ENCODE measurements around the gene OPRM1. TPM values are rescaled to one million over a fixed set of nuclear protein-coding genes. Genes with fewer than 3 reads are reported as not detected.

OPRM1 gene
- total RNA-seq (10 to 100 TPM in 1 of 2 donors, 1 to 10 TPM in 1; 2.8 to 20.9 TPM), polyA plus RNA-seq (ENCODE audit: insufficient read length in 2 of 2) (1 to 10 TPM; 2.5 TPM)
- long read RNA-seq, donor 1: 0 reads
- long read RNA-seq, donor 2: 0 reads
- long read RNA-seq, donor 3, partial matches to known transcripts: 0 of 2 reads
- long read RNA-seq, donor 3, other reads (novel, unspliced or antisense): 0 of 2 reads
- long read RNA-seq, donor 4: 0 reads

DNA sequence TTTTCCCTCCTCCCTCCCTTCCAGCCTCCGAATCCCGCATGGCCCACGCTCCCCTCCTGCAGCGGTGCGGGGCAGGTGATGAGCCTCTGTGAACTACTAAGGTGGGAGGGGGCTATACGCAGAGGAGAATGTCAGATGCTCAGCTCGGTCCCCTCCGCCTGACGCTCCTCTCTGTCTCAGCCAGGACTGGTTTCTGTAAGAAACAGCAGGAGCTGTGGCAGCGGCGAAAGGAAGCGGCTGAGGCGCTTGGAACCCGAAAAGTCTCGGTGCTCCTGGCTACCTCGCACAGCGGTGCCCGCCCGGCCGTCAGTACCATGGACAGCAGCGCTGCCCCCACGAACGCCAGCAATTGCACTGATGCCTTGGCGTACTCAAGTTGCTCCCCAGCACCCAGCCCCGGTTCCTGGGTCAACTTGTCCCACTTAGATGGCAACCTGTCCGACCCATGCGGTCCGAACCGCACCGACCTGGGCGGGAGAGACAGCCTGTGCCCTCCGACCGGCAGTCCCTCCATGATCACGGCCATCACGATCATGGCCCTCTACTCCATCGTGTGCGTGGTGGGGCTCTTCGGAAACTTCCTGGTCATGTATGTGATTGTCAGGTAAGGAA is at the start of gene OPRM1:
Gene OPRM1 (plus strand): TSS at position 10 of the 612 bp plus-strand sequence. CDS start 305 bp downstream, at position 315.
- peak in 4 of 6 donors; percentile 33 to 82 (median 56) for DNase-seq (ENCODE audit: low read depth in 4 of 6, low spot score in 6 of 6)
- Histone ChIP-seq H3K4me1 (ENCODE audit: control insufficient read depth, insufficient read depth, low read length) (peaks cover 7% of the 10 kb centered on the region), H3K27ac (ENCODE audit: low read depth, low read length) (no peak within 1 kb of the TSS), H3K27me3 (ENCODE audit: control insufficient read depth, insufficient read depth, low read length) (peaks cover 3% of the 10 kb centered on the region), H3K4me3 (ENCODE audit: low read depth, low read length) (peak within 1 kb of the TSS; percentile 35), H3K36me3 (ENCODE audit: control insufficient read depth, insufficient read depth, low read length) (no peaks in the 10 kb centered on the region), H3K9me3 (ENCODE audit: control insufficient read depth, insufficient read depth, low read length) (no peaks in the 10 kb centered on the region)
- 2% methylated on average over 38 of the region's 38 CpGs for WGBS (ENCODE audit: insufficient coverage)

GRCh38 chr6:153989989-153990388 is 49.1 kb upstream of the OPRM1 start:
- H3K36me3 ChIP-seq (ENCODE audit: control insufficient read depth, insufficient read depth, low read length): no peaks in the 10 kb centered on the region
- H3K27me3 ChIP-seq (ENCODE audit: control insufficient read depth, insufficient read depth, low read length): no peaks in the 10 kb centered on the region
- WGBS (ENCODE audit: insufficient coverage): 100% methylated on average over 1 of the region's 1 CpG
- no peaks in the 10 kb centered on the region for H3K4me1 ChIP-seq (ENCODE audit: control insufficient read depth, insufficient read depth, low read length)
- H3K4me3 ChIP-seq (ENCODE audit: low read depth, low read length): no peak overlapping the region
- H3K27ac ChIP-seq (ENCODE audit: low read depth, low read length): no peak overlapping the region
- DNase-seq (ENCODE audit: low read depth in 4 of 6, low spot score in 6 of 6): no peak
- no peaks in the 10 kb centered on the region for H3K9me3 ChIP-seq (ENCODE audit: control insufficient read depth, insufficient read depth, low read length)

DNA sequence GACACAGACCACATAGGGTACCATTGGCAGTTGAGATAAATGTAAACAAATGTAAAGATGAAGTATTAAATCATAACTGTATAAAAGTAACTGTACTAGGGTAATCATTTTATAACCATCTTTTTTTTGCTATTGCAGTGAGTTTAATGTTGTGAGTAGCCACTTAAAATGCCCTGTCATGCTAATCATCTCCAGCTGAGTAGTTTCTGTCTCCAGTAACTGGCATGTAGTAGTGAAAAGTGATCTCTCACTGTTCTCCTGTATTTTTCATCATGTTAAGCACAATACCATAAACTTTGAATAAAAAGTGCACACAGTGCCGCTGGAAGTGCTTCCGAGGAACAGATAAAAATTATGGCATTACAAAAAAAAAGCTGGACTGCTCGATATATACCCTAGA is 45.0 kb upstream of the OPRM1 start:
- H3K4me1 ChIP-seq (ENCODE audit: control insufficient read depth, insufficient read depth, low read length): no peaks in the 10 kb centered on the region
- H3K9me3 ChIP-seq (ENCODE audit: control insufficient read depth, insufficient read depth, low read length): no peaks in the 10 kb centered on the region
- H3K27ac ChIP-seq (ENCODE audit: low read depth, low read length): no peak overlapping the region
- H3K36me3 ChIP-seq (ENCODE audit: control insufficient read depth, insufficient read depth, low read length): no peaks in the 10 kb centered on the region
- no peaks in the 10 kb centered on the region for H3K27me3 ChIP-seq (ENCODE audit: control insufficient read depth, insufficient read depth, low read length)
- no peak overlapping the region for H3K4me3 ChIP-seq (ENCODE audit: low read depth, low read length)
- WGBS (ENCODE audit: insufficient coverage): 67% methylated on average over 1 of the region's 3 CpGs
- DNase-seq (ENCODE audit: low read depth in 4 of 6, low spot score in 6 of 6): no peak

DNA sequence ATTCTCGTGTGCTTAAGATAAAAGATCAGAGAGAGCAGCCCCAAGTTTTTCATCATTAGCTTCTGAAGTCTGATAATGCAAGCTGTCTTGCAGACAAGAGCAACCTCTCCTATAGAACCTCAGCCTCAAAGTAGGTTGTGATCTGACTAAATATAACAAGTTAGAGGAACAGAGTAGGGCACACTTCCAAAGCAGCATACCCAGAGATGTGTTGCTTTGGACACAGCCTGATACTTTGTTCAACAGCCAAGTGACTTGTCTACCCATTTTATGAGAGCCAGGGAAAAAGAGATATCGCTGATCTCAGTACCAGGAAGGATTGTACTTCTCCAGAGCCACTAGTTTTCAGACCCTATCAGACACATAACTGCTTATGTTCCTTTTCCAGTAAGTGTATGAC is 44.2 kb upstream of the OPRM1 start:
- Histone ChIP-seq H3K4me1 (ENCODE audit: control insufficient read depth, insufficient read depth, low read length) (no peaks in the 10 kb centered on the region), H3K4me3 (ENCODE audit: low read depth, low read length) (no peak overlapping the region), H3K27me3 (ENCODE audit: control insufficient read depth, insufficient read depth, low read length) (no peaks in the 10 kb centered on the region), H3K9me3 (ENCODE audit: control insufficient read depth, insufficient read depth, low read length) (no peaks in the 10 kb centered on the region), H3K27ac (ENCODE audit: low read depth, low read length) (no peak overlapping the region), H3K36me3 (ENCODE audit: control insufficient read depth, insufficient read depth, low read length) (no peaks in the 10 kb centered on the region)
- WGBS (ENCODE audit: insufficient coverage): no CpG with 5 or more reads among the region's 2 CpGs
- DNase-seq (ENCODE audit: low read depth in 4 of 6, low spot score in 6 of 6): peak in 1 of 6 donors; percentile 18

GRCh38 chr6:153997221-153997620 is 41.8 kb upstream of the OPRM1 start:
- no peaks in the 10 kb centered on the region for H3K4me1 ChIP-seq (ENCODE audit: control insufficient read depth, insufficient read depth, low read length)
- WGBS (ENCODE audit: insufficient coverage): 82% methylated on average over 1 of the region's 3 CpGs
- no peaks in the 10 kb centered on the region for H3K27me3 ChIP-seq (ENCODE audit: control insufficient read depth, insufficient read depth, low read length)
- H3K27ac ChIP-seq (ENCODE audit: low read depth, low read length): no peak overlapping the region
- no peaks in the 10 kb centered on the region for H3K9me3 ChIP-seq (ENCODE audit: control insufficient read depth, insufficient read depth, low read length)
- no peaks in the 10 kb centered on the region for H3K36me3 ChIP-seq (ENCODE audit: control insufficient read depth, insufficient read depth, low read length)
- H3K4me3 ChIP-seq (ENCODE audit: low read depth, low read length): no peak overlapping the region
- no peak for DNase-seq (ENCODE audit: low read depth in 4 of 6, low spot score in 6 of 6)

DNA sequence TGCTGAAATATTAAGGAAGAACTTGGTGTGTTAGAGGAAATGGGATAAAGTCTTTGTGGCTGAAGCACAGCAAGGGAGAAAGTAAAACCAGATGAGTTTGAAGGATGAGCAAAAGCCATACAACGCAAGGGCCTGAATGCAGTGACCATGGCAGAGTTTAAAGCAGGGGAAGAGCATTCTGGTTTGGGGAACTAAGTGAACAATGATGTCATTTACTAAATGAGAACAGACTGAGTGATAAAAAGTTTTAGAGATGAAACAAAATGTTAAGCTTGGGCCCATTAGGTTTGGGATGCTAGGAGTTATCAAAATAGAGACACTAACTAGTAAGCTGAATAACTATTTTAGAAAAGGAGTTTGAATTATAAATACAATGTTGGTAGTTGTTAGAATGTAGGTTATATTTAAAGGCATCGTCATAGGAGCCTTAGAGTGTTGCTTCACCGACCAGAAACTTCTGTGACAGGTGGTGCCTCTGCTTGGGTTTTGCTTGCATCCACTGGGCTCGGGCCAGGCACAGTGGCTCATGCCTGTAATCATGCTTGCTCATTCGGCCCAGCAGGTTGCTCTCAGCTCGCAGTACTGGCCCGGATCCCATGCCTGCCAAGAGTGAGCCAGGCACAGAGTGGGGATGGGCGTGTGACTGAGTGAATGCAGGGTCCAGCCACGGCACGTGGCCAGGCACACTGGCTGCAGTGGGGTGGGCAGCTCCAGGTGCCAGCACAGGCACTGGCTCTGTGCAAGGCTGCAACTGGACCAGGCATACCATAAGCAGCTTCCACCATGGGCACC is 37.4 kb upstream of the OPRM1 start:
- no peak overlapping the region for H3K27ac ChIP-seq (ENCODE audit: low read depth, low read length)
- H3K27me3 ChIP-seq (ENCODE audit: control insufficient read depth, insufficient read depth, low read length): no peaks in the 10 kb centered on the region
- H3K36me3 ChIP-seq (ENCODE audit: control insufficient read depth, insufficient read depth, low read length): no peaks in the 10 kb centered on the region
- no peaks in the 10 kb centered on the region for H3K9me3 ChIP-seq (ENCODE audit: control insufficient read depth, insufficient read depth, low read length)
- DNase-seq (ENCODE audit: low read depth in 4 of 6, low spot score in 6 of 6): no peak
- H3K4me1 ChIP-seq (ENCODE audit: control insufficient read depth, insufficient read depth, low read length): no peaks in the 10 kb centered on the region
- 78% methylated on average over 10 of the region's 10 CpGs for WGBS (ENCODE audit: insufficient coverage)
- H3K4me3 ChIP-seq (ENCODE audit: low read depth, low read length): no peak overlapping the region

DNA sequence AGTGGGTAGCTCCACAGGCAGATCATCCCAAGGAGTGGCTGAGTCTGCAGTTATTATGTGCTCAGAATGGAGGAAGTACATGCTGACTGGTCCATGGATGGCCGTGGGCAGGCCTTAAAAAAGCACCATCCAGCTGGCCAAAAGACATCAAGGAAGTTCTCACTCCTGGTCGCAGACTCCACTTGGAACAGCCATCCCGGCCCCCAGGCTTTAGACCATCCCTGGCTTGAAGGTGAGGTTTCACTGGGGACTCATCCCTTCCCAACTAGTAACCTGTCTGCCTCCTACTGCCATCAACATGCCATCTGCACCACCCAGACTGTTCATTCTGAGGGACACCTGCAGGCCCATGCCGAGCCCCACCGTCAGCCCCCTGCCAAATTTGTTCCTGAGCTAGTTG is 36.1 kb upstream of the OPRM1 start:
- Histone ChIP-seq H3K27ac (ENCODE audit: low read depth, low read length) (no peak overlapping the region), H3K4me1 (ENCODE audit: control insufficient read depth, insufficient read depth, low read length) (no peaks in the 10 kb centered on the region), H3K4me3 (ENCODE audit: low read depth, low read length) (no peak overlapping the region), H3K36me3 (ENCODE audit: control insufficient read depth, insufficient read depth, low read length) (no peaks in the 10 kb centered on the region), H3K27me3 (ENCODE audit: control insufficient read depth, insufficient read depth, low read length) (no peaks in the 10 kb centered on the region), H3K9me3 (ENCODE audit: control insufficient read depth, insufficient read depth, low read length) (peaks cover 3% of the 10 kb centered on the region)
- WGBS (ENCODE audit: insufficient coverage): 88% methylated on average over 5 of the region's 5 CpGs
- DNase-seq (ENCODE audit: low read depth in 4 of 6, low spot score in 6 of 6): no peak

DNA sequence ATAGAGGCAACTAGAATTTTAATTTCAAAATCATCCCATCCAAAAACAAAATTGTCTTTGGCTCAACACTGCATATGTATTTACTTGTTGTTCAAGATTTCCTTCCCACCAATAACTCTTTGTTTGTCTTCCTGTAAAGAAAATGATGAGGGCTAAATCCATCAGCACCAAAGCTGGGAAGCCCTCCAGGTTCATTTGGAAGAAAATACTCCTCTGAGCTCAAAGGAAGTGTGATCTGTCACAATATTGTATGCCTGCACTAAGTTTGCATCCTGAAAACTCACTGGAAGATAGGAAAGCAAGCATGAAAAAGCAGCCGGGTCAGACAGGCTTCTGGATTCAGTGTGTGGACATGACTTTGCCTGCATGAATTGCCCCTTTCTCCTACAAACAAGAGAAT is 28.7 kb upstream of the OPRM1 start:
- 56% methylated on average over 1 of the region's 1 CpG for WGBS (ENCODE audit: insufficient coverage)
- Histone ChIP-seq H3K4me1 (ENCODE audit: control insufficient read depth, insufficient read depth, low read length) (no peaks in the 10 kb centered on the region), H3K27me3 (ENCODE audit: control insufficient read depth, insufficient read depth, low read length) (no peaks in the 10 kb centered on the region), H3K9me3 (ENCODE audit: control insufficient read depth, insufficient read depth, low read length) (peaks cover 3% of the 10 kb centered on the region), H3K36me3 (ENCODE audit: control insufficient read depth, insufficient read depth, low read length) (no peaks in the 10 kb centered on the region), H3K4me3 (ENCODE audit: low read depth, low read length) (no peak overlapping the region), H3K27ac (ENCODE audit: low read depth, low read length) (no peak overlapping the region)
- DNase-seq (ENCODE audit: low read depth in 4 of 6, low spot score in 6 of 6): peak in 2 of 6 donors; percentile 6 to 69

GRCh38 chr6:154012852-154013251 is 26.2 kb upstream of the OPRM1 start:
- Histone ChIP-seq H3K9me3 (ENCODE audit: control insufficient read depth, insufficient read depth, low read length) (no peaks in the 10 kb centered on the region), H3K27me3 (ENCODE audit: control insufficient read depth, insufficient read depth, low read length) (no peaks in the 10 kb centered on the region), H3K27ac (ENCODE audit: low read depth, low read length) (no peak overlapping the region), H3K4me1 (ENCODE audit: control insufficient read depth, insufficient read depth, low read length) (no peaks in the 10 kb centered on the region), H3K36me3 (ENCODE audit: control insufficient read depth, insufficient read depth, low read length) (no peaks in the 10 kb centered on the region), H3K4me3 (ENCODE audit: low read depth, low read length) (no peak overlapping the region)
- no peak for DNase-seq (ENCODE audit: low read depth in 4 of 6, low spot score in 6 of 6)
- no CpG with 5 or more reads among the region's 2 CpGs for WGBS (ENCODE audit: insufficient coverage)
